ENCODE data around the gene FHIP1B.
"Not testable (repeated sequence)": the region's sequence is repeated elsewhere in the genome, so short reads cannot be mapped to it uniquely, and the experiment has no call there.

FHIP1B gene

GRCh38 chr11:6234387-6235107 lies at the start of gene FHIP1B:
Gene FHIP1B (minus strand): TSS chr11:6234636. CDS start chr11:6224516, 10,120 bp downstream.
- DNase-seq = peak; percentile 98 to 100

DNA sequence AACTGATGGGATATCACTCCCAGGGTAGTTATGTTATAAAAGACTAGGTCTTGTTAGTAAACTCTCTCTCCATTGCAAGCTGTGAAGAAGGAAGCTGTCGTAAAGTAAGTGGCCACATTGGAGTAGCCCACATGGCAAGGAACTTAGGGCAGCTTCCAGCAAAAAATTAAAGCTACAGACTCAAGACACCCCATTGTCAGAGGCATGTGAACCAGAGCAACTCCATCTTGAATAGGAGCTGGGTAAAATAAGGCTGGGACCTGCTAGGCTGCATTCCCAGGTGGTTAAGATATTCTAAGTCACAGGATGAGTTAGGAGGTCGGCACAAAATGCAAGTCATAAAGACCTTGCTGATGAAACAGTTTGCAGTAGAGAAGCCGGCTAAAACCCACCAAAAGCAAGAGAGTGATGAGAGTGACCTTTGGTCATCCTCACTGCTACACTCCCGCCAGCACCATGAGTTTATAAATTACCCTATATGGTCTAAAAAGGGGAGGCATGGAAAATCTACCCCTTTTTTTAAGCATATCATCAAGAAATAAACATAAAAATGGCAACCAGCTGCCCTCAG lies 49.1 kb upstream of the FHIP1B start:
- no peak for DNase-seq

- DNase-seq = not testable (repeated sequence)
Measured at GRCh38 chr11:6280809-6281208, 46.4 kb upstream of the FHIP1B start.

DNA sequence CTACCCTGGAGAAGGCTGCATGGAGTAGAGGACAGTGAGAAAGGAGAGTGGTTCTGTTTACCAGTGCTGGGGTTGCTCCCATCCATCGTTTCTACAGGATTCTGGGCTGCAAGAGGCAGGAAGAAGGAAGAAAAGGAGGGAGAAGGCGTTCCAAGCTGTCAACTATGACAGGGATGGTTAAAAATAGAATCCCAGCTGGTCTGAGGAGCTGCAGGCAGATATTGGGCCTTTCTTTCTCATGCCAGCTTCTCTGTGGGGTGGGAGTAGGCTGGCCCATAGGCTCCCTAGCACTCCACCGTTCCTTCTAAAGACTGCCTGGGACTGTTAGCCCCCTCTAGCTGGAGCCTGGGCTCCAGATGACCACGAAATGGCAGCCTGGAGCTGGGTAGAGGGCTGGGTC lies 38.8 kb upstream of the FHIP1B start:
- DNase-seq = no peak

DNA sequence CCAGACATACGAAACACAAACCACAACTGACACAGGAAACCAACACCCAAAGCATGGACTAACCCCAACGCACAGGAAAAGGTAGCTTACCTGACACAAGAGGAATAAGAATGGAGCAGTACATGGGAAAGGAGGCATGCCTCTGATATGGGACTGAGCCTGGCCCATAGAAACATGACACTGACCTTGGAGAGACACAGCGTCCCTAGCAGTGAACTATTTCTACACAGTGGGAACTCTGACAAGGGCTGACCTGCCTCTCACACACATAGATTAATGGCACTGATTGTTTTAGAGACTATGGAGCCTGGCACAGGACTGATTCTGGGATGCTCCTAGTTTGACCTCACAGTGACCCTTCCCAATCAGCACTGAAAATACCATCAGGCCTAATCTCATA lies 37.2 kb upstream of the FHIP1B start:
- no peak for DNase-seq

- DNase-seq = no peak
Measured at GRCh38 chr11:6270584-6271246, 36.3 kb upstream of the FHIP1B start.

DNA sequence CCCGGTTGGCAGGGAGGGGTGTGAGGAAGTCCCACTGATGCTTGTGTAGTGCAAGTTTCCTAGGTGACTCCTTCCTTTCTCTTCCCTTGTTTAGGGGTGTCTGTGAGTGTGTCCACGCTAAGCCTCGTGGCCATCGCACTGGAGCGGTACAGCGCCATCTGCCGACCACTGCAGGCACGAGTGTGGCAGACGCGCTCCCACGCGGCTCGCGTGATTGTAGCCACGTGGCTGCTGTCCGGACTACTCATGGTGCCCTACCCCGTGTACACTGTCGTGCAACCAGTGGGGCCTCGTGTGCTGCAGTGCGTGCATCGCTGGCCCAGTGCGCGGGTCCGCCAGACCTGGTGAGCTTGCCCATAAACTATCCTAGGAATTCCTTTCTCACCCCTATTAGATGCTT lies 35.6 kb upstream of the FHIP1B start:
- no peak for DNase-seq

GRCh38 chr11:6268820-6269219 lies 34.4 kb upstream of the FHIP1B start:
- no peak for DNase-seq

- no peak for DNase-seq
Measured at GRCh38 chr11:6263662-6264061, 29.2 kb upstream of the FHIP1B start.

GRCh38 chr11:6260207-6260726 lies 25.8 kb upstream of the FHIP1B start:
- no peak for DNase-seq

- DNase-seq = no peak
Measured at GRCh38 chr11:6258571-6259081, 24.2 kb upstream of the FHIP1B start.

DNA sequence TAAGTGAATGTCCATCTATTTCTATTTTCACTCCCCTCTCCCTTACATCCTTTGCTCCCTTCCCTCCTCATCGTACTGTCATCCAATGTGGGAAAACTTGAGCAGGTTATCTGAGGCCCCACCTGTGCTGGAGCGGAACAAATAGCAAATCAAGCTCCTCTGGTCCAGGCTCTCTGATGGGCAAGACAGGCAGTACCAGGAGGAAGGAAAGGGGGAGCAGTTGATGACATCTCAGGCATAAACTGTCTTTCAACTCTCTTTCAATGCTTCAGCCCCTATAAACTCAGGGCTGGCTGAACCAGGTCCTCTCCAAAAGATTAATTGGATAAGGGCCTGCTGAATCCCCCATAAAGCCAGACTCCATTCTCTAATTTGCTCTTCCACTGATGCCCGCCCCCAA lies 23.7 kb upstream of the FHIP1B start:
- DNase-seq = no peak

DNA sequence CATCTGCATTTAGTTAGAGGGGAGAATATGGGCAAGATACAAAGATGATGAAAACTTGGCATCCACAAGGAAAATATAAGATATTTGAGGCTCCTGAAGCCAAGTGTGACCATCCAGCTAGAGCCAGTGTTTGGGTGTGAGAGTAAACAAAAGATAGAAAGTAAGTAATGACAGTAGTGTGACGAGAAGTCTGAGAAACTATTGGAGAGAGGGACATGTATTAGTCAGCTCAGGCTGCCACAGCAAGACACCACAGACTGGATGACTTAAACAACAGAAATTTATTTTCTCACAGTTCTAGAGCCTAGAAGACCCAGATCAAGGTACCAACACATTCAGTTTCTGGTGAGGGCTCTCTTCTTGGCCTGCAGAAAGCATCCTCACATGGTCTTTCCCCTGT lies 18.8 kb upstream of the FHIP1B start:
- DNase-seq = no peak

GRCh38 chr11:6251990-6252473 lies 17.6 kb upstream of the FHIP1B start:
- no peak for DNase-seq

- peak; percentile 8 to 19 for DNase-seq
Measured at GRCh38 chr11:6251120-6251733, 16.8 kb upstream of the FHIP1B start.

- DNase-seq = no peak
Measured at GRCh38 chr11:6249770-6250555, 15.5 kb upstream of the FHIP1B start.

- DNase-seq = not testable (repeated sequence)
Measured at GRCh38 chr11:6248897-6249296, 14.5 kb upstream of the FHIP1B start.

GRCh38 chr11:6248248-6248647 lies 13.8 kb upstream of the FHIP1B start:
- no peak for DNase-seq

GRCh38 chr11:6245536-6245935 lies 11.1 kb upstream of the FHIP1B start:
- DNase-seq = no peak

- DNase-seq = no peak
Measured at GRCh38 chr11:6241316-6241715, 6.9 kb upstream of the FHIP1B start.

- no peak for DNase-seq
Measured at GRCh38 chr11:6240781-6241180, 6.3 kb upstream of the FHIP1B start.

DNA sequence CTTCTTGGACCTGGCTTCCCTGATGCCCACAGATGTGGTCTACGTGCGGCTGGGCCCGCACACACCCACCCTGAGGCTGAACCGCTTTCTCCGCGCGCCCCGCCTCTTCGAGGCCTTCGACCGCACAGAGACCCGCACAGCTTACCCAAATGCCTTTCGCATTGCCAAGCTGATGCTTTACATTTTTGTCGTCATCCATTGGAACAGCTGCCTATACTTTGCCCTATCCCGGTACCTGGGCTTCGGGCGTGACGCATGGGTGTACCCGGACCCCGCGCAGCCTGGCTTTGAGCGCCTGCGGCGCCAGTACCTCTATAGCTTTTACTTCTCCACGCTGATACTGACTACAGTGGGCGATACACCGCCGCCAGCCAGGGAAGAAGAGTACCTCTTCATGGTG lies 5.7 kb upstream of the FHIP1B start:
- no peak for DNase-seq
